ENCODE data around the gene CRYGC. TPM values are rescaled to one million over a fixed set of nuclear protein-coding genes. Genes with fewer than 3 reads are reported as not detected.

CRYGC gene
- total RNA-seq, 1 experiment from 2014 or later = not detected

- H3K27me3 ChIP-seq (ENCODE audit: control insufficient read depth, insufficient read depth, low read length) = no peaks in the 10 kb centered on the region
- intact Hi-C loops (cut with micrococcal nuclease; ENCODE audit: unreplicated experiment) = loop anchor here (1.0 kb wide), 1 partner anchor 79 kb away; no protein-coding TSS in a partner anchor
- no peak overlapping the region for H3K27ac ChIP-seq (ENCODE audit: low read length)
- CTCF ChIA-PET = interaction anchor here (0.6 to 2.6 kb wide), 5 partner anchors 11 to 1248 kb away, joined by 3 to 24 read pairs (median 6); partner anchors contain the start of genes IDH1 and MAP2
- no peak overlapping the region for H3K4me3 ChIP-seq (ENCODE audit: low read depth in 2 of 2, low read length in 2 of 2)
- in situ Hi-C loops (cut with HindIII; ENCODE audit: low pct_unique_long_range_greater_than_20kb, low sequenced_read_pairs) = no loop called here
- H3K4me1 ChIP-seq (ENCODE audit: control insufficient read depth, insufficient read depth, low read length) = no peaks in the 10 kb centered on the region
- no peaks in the 10 kb centered on the region for H3K36me3 ChIP-seq (ENCODE audit: control insufficient read depth, insufficient read depth, low read length)
- H3K9me3 ChIP-seq (ENCODE audit: control insufficient read depth, insufficient read depth, low read depth, low read length) = no peaks in the 10 kb centered on the region
- POLR2A ChIA-PET = no interaction called here
- no peak for ATAC-seq
- DNase-seq (ENCODE audit: low read depth, low spot score) = no peak
- TF ChIP-seq, protein P1, sequence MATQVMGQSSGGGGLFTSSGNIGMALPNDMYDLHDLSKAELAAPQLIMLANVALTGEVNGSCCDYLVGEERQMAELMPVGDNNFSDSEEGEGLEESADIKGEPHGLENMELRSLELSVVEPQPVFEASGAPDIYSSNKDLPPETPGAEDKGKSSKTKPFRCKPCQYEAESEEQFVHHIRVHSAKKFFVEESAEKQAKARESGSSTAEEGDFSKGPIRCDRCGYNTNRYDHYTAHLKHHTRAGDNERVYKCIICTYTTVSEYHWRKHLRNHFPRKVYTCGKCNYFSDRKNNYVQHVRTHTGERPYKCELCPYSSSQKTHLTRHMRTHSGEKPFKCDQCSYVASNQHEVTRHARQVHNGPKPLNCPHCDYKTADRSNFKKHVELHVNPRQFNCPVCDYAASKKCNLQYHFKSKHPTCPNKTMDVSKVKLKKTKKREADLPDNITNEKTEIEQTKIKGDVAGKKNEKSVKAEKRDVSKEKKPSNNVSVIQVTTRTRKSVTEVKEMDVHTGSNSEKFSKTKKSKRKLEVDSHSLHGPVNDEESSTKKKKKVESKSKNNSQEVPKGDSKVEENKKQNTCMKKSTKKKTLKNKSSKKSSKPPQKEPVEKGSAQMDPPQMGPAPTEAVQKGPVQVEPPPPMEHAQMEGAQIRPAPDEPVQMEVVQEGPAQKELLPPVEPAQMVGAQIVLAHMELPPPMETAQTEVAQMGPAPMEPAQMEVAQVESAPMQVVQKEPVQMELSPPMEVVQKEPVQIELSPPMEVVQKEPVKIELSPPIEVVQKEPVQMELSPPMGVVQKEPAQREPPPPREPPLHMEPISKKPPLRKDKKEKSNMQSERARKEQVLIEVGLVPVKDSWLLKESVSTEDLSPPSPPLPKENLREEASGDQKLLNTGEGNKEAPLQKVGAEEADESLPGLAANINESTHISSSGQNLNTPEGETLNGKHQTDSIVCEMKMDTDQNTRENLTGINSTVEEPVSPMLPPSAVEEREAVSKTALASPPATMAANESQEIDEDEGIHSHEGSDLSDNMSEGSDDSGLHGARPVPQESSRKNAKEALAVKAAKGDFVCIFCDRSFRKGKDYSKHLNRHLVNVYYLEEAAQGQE (IDR thresholded peaks at IDR 0.05; ENCODE audit: insufficient read depth in 1 of 2, low read depth in 2 of 2, low read length in 1 of 2) = no peak
- TF ChIP-seq TCF7L2 (IDR thresholded peaks at IDR 0.05; ENCODE audit: low read depth, low read length) (no peak), POLR2AphosphoS5 (IDR thresholded peaks at IDR 0.05; ENCODE audit: low read depth, low read length) (no peak), SIN3A (IDR thresholded peaks at IDR 0.05; ENCODE audit: borderline replicate concordance, insufficient read depth, low read depth, low read length) (no peak)
- TF ChIP-seq, protein P2, sequence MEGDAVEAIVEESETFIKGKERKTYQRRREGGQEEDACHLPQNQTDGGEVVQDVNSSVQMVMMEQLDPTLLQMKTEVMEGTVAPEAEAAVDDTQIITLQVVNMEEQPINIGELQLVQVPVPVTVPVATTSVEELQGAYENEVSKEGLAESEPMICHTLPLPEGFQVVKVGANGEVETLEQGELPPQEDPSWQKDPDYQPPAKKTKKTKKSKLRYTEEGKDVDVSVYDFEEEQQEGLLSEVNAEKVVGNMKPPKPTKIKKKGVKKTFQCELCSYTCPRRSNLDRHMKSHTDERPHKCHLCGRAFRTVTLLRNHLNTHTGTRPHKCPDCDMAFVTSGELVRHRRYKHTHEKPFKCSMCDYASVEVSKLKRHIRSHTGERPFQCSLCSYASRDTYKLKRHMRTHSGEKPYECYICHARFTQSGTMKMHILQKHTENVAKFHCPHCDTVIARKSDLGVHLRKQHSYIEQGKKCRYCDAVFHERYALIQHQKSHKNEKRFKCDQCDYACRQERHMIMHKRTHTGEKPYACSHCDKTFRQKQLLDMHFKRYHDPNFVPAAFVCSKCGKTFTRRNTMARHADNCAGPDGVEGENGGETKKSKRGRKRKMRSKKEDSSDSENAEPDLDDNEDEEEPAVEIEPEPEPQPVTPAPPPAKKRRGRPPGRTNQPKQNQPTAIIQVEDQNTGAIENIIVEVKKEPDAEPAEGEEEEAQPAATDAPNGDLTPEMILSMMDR (IDR thresholded peaks at IDR 0.05) = no peak
- no TSS peak for BruUV-seq (replicated peaks)
Measured at GRCh38 chr2:208175840-208176153, 46.2 kb upstream of the CRYGC start.

DNA sequence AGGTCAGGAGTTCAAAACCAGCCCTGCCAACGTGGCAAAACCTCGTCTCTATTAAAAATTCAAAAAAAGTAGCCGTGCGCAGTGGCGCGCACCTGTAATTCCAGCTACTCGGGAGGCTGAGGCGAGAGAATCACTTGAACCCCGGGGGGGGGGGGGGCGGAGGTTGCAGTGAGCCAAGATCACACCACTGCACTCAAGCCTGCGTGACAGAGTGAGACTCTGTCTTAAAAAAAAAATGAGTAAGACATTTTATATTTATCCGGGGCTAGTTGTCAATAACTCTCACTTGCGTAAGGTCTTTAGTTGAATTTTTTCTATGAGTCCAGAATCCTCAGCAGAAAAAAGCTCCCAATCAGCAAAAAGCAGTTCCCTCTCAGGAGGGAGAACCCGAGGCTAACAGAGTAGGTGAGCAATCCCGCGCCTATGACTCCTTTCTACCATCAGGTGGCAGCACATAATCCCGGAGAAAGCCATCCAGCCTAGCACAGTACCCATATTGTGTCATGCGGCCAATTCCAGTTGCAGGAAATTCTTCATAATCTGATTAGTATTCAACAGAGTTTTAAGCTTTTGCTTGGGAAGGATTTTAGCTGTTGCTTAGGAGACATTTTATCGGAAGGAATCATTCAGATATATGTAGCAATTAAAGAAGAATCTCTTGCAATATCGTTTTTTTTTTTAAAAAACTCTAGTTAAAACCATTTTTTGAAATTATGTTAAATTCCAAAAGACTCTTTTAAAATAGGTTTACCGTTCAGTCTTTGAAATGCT is 45.6 kb upstream of the CRYGC start:
- in situ Hi-C loops (cut with HindIII; ENCODE audit: low pct_unique_long_range_greater_than_20kb, low sequenced_read_pairs) = no loop called here
- Histone ChIP-seq H3K4me3 (ENCODE audit: low read depth in 2 of 2, low read length in 2 of 2) (peak overlapping the region in 1 of 2 experiments; percentile 23; a peak in 1 of 4 replicates), H3K36me3 (ENCODE audit: control insufficient read depth, insufficient read depth, low read length) (no peaks in the 10 kb centered on the region), H3K27ac (ENCODE audit: low read length) (no peak overlapping the region), H3K9me3 (ENCODE audit: control insufficient read depth, insufficient read depth, low read depth, low read length) (no peaks in the 10 kb centered on the region), H3K4me1 (ENCODE audit: control insufficient read depth, insufficient read depth, low read length) (no peaks in the 10 kb centered on the region), H3K27me3 (ENCODE audit: control insufficient read depth, insufficient read depth, low read length) (no peaks in the 10 kb centered on the region)
- TF ChIP-seq TCF7L2 (IDR thresholded peaks at IDR 0.05; ENCODE audit: low read depth, low read length) = no peak
- no peak for TF ChIP-seq SIN3A (IDR thresholded peaks at IDR 0.05; ENCODE audit: borderline replicate concordance, insufficient read depth, low read depth, low read length)
- no peak for TF ChIP-seq POLR2AphosphoS5 (IDR thresholded peaks at IDR 0.05; ENCODE audit: low read depth, low read length)
- TF ChIP-seq, protein P1 (IDR thresholded peaks at IDR 0.05; ENCODE audit: insufficient read depth in 1 of 2, low read depth in 2 of 2, low read length in 1 of 2) = no peak
- TF ChIP-seq, protein P2 (IDR thresholded peaks at IDR 0.05) = peak; percentile 93
- intact Hi-C loops (cut with micrococcal nuclease; ENCODE audit: unreplicated experiment) = loop anchor here (1.0 kb wide), 1 partner anchor 79 kb away; no protein-coding TSS in a partner anchor
- BruUV-seq (replicated peaks) = no TSS peak
- DNase-seq (ENCODE audit: low read depth, low spot score) (peak; percentile 71), ATAC-seq (peak; percentile 100)
- CTCF ChIA-PET = interaction anchor here (0.6 to 2.6 kb wide), 9 partner anchors 10 to 1625 kb away, joined by 3 to 24 read pairs (median 5); partner anchors contain the start of genes IDH1 and MAP2
- POLR2A ChIA-PET = interaction anchor here (0.7 to 0.9 kb wide), 2 partner anchors 16 to 72 kb away, joined by 8 to 10 read pairs; no protein-coding TSS in a partner anchor

Data from Panc1 (cell line).